Esophagus squamous epithelium (tissue), 5 donors: ENCODE results near the gene SREBF1. TPM values are rescaled to one million over a fixed set of nuclear protein-coding genes. Genes with fewer than 3 reads are reported as not detected.

ENCODE experiments used
- DNase-seq: peaks from one replicate; lab custom pipeline; 2025; lab: John Stamatoyannopoulos, UW
- H3K27ac ChIP-seq, 4 donors: fragments of 200-600 bp; sonication (generic); one replicate each; pipeline ENCODE4 v1.5.1; 2016 to 2019; ENCODE audit warnings: mild to moderate bottlenecking in 1 of 4
- H3K27me3 ChIP-seq, 4 donors: fragments of 200-600 bp; sonication (generic); 1 replicate in 3 of 4; 2 replicates in 1 of 4; pipeline versions ENCODE4 v1.5.1 to v1.6.0; 2017 to 2021; ENCODE audit warnings: antibody characterized with exemption in 1 of 4
- H3K36me3 ChIP-seq, 3 donors: fragments of 200-600 bp; sonication (generic); one replicate each; pipeline ENCODE4 v1.5.1; 2016 to 2019
- H3K4me1 ChIP-seq, 3 donors: fragments of 200-600 bp; sonication (generic); one replicate each; pipeline ENCODE4 v1.5.1; 2017 to 2019
- H3K4me3 ChIP-seq, 4 donors: fragments of 200-600 bp; sonication (generic); 1 replicate in 3 of 4; 2 replicates in 1 of 4; pipeline ENCODE4 v1.5.1; 2016 to 2019; ENCODE audit warnings: mild to moderate bottlenecking in 2 of 4, moderate library complexity in 1 of 4
- H3K9me3 ChIP-seq, 3 donors: fragments of 200-600 bp; sonication (generic); one replicate each; pipeline ENCODE4 v1.5.1; 2016 to 2019
- POLR2A ChIP-seq, 4 donors: fragments of 450-650 bp; IDR thresholded peaks; one replicate each; pipeline ENCODE4 v1.6.1; 2017; ENCODE audit warnings: antibody characterized with exemption in 4 of 4, mild to moderate bottlenecking in 4 of 4, moderate library complexity in 3 of 4
- WGBS, 2 donors: methylation state at CpG; one replicate each; pipeline ENCODE4 v1.1.5; 2018; 5-methylcytosine and 5-hydroxymethylcytosine counted together
- intact Hi-C: fragments of 100-400 bp; cut with DNase I; formaldehyde crosslinking; loops from one replicate; pipeline ENCODE4 v1.15.0; 2022
- total RNA-seq, 4 donors: library from RNA; depleted of rRNA; stranded (reverse); fragments of >200 nt; gene quantifications; one replicate each; pipeline ENCODE4 v1.1.0, GENCODE V29; 2016
- TF ChIP-seq, protein P1 (sequence below), 6 experiments: fragments of 450-650 bp in 4 of 6; fragments of 200-600 bp in 2 of 6; sonication (generic) in 2 of 6; IDR thresholded peaks; one replicate each; pipeline ENCODE4 v1.5.1; 2016 to 2019; ENCODE audit warnings: antibody characterized with exemption in 6 of 6, mild to moderate bottlenecking in 4 of 6, moderate library complexity in 4 of 6
- donor health status: DM: yes; HTN: yes; CAD: no.

Gene SREBF1
- total RNA-seq, 4 donors from 2014 or later, result 55.0 to 137 (median 108) TPM

DNA sequence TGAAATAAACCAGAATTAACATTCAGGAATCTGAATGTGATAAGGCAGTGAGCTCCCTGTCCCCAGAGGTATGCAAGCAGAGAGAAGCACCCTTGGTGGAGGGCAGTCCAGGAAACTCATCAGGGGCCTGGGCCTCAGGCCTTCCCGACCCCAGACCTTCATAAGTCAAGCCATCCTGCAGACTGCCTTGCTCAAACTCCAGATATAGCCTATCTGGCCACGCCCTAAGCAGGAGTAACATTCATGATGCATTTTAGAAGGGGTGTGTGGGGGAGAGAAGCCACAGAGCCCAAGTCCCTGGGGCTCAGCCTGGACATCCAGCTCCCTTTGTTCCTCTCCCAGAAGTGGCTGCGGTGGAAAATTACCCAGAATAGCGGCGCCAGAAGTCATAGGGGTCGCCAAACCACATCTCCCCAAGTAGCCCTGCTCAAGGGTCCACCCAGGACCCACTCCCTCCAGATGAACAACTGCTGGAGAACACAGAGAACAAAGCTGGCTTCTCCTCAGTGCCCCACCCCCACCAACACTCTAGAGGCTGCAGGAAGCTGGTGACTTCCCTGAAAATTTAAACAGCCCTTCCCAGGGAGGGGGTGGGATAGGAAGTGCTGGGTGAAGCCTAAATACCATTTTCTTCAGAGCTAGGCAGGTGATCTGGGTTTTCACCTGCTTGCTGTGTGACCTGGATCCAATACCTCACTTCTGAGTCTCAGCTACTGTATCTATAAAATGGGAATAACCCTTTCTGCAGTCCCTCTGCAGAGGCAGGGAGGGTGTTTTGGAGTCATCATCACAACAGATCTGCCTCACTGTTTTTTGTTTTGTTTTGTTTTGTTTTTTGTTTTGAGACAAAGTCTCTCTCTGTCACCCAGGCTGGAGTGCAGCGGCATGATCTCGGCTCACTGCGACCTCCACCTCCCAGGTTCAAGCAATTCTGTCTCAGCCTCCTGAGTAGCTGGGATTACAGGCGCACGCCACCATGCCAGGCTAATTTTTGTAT lies 1.5 kb upstream of the SREBF1 start:
- intact Hi-C loops, result no loop called here
- 63 to 74% methylated on average over 6 to 10 of the region's 11 CpGs for WGBS, 2 donors
- TF ChIP-seq POLR2A (IDR thresholded peaks at IDR 0.05), result no peak
- TF ChIP-seq, protein P1, sequence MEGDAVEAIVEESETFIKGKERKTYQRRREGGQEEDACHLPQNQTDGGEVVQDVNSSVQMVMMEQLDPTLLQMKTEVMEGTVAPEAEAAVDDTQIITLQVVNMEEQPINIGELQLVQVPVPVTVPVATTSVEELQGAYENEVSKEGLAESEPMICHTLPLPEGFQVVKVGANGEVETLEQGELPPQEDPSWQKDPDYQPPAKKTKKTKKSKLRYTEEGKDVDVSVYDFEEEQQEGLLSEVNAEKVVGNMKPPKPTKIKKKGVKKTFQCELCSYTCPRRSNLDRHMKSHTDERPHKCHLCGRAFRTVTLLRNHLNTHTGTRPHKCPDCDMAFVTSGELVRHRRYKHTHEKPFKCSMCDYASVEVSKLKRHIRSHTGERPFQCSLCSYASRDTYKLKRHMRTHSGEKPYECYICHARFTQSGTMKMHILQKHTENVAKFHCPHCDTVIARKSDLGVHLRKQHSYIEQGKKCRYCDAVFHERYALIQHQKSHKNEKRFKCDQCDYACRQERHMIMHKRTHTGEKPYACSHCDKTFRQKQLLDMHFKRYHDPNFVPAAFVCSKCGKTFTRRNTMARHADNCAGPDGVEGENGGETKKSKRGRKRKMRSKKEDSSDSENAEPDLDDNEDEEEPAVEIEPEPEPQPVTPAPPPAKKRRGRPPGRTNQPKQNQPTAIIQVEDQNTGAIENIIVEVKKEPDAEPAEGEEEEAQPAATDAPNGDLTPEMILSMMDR (IDR thresholded peaks at IDR 0.05), result no peak
- no peak for DNase-seq
- no peak overlapping the region for H3K4me3 ChIP-seq
- no peaks in the 10 kb centered on the region for H3K36me3 ChIP-seq
- no peaks in the 10 kb centered on the region for H3K9me3 ChIP-seq
- H3K4me1 ChIP-seq, result peaks cover 63 to 97% (median 74%) of the 10 kb centered on the region in 3 donors
- H3K27me3 ChIP-seq, result no peaks in the 10 kb centered on the region
- H3K27ac ChIP-seq, result peak overlapping the region; percentile 97 to 100 (median 98)

DNA sequence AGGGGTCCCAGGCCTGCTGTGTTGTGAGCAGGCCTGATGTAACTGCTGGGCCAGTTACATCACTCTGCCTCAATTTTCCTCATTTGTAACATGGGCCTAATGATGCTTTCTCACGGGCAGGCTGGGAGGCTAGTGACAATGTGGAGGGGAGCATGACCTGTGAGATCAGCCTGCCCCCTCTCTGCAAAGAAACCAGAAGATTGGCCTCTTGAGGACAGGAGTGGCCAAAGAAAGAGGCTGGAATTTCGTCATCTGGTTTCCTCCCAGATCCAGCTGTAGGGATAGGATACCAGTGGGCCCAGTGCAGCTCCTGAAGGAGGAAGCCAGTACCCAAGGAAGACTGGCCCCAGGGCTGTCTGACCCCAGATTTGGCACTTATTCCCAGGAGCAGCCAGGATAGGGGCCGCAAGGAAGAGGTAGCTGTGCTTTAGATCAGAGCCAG lies 615 bp upstream of the SREBF1 start:
- Histone ChIP-seq H3K27me3 (no peaks in the 10 kb centered on the region), H3K4me1 (peaks cover 63 to 96% (median 65%) of the 10 kb centered on the region in 3 donors), H3K9me3 (no peaks in the 10 kb centered on the region), H3K27ac (peak overlapping the region; percentile 97 to 100 (median 98)), H3K4me3 (peak overlapping the region in 3 of 4 donors; percentile 70 to 95 (median 95)), H3K36me3 (no peaks in the 10 kb centered on the region)
- TF ChIP-seq, protein P1 (IDR thresholded peaks at IDR 0.05), result no peak
- peak in 1 of 4 donors; percentile 17 for TF ChIP-seq POLR2A (IDR thresholded peaks at IDR 0.05)
- no peak for DNase-seq
- intact Hi-C loops, result no loop called here
- 31% methylated on average over 2 of the region's 3 CpGs; no CpG with 5 or more reads in 1 of the 2 donors for WGBS, 2 donors

DNA sequence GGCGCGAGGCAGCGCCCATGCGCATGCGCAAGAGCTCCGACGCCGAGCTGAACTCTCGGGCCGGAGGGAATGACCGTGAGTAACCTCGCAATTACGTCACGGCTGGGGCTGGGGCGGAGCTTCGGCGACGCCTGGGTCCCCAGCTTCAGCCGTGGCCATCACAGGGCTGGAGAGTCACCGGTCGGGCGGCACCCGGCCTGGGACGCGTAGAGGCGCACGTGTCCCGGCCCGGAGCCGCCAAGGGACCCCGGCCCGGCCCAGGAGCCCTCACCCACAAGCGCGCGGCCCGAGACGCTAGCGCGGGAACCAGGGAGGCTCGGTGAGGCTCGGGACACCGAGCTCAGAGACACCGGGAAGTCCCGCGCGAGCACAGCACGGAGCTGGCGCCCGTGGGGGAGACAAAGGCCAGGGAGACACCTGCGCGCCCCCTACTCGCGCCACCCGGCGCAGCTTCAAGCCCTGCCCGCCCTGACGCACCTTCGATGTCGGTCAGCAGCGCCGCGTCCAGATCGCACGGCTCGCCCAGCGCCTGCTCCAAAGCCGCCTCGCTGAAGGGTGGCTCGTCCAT lies 452 bp downstream of the SREBF1 start:
- intact Hi-C loops, result no loop called here
- Histone ChIP-seq H3K36me3 (no peaks in the 10 kb centered on the region), H3K27me3 (no peaks in the 10 kb centered on the region), H3K27ac (peak overlapping the region; percentile 97 to 100 (median 98)), H3K4me1 (peaks cover 61 to 96% (median 62%) of the 10 kb centered on the region in 3 donors), H3K9me3 (no peaks in the 10 kb centered on the region), H3K4me3 (peak overlapping the region; percentile 70 to 95 (median 85))
- peak in 3 of 4 donors; percentile 97 to 99 (median 98) for TF ChIP-seq POLR2A (IDR thresholded peaks at IDR 0.05)
- TF ChIP-seq, protein P1 (IDR thresholded peaks at IDR 0.05), result no peak
- peak; percentile 62 for DNase-seq
- no CpG with 5 or more reads among the region's 69 CpGs for WGBS, 2 donors

DNA sequence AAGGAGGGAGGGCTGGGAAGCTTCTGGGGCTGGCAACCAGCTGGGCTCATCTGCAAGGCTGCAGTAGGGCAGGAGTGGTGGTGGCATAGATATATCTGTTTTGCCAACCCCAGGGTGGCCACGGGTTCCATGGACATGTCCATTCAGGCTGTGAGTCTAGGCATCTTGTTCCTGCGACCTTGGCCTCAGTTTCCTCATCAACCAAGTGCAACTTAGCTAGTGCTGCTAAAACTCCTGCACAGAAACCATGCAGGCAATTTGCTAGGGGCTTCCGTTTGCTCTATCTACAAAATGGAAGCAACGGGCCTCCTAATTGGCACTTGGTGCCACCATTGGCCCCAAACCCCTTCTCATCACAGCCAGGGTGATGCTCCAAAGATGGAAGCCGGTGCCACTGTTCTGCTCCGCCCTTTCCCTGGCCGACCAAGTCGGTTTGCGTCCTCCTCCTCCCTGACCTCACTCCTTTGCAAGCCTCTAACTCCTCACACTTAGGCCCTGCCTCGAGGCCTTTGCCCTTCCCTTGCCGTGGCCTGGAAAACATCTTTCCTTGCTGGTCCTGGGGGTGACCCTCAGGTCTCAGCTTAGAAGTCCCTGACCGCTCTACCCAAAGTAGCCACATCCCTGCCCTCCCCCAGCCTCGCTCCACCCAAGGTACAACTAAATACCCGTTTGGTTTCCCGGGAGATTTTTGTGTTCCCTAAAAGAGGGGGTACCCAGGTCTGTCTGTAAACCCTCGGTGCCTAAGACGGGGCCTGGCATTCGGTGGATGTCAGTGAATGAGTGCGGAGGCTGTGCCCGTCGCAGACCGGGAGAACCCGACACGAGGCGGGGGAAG lies 1.2 kb downstream of the SREBF1 start:
- H3K27ac ChIP-seq, result peak overlapping the region; percentile 97 to 100 (median 98)

More for the DNA sequence above, 1.2 kb downstream of the SREBF1 start:
- H3K9me3 ChIP-seq, result no peaks in the 10 kb centered on the region
- WGBS, 2 donors, result 48 to 50% methylated on average over 10 to 13 of the region's 25 CpGs
- no peak for DNase-seq
- H3K27me3 ChIP-seq, result no peaks in the 10 kb centered on the region
- H3K4me3 ChIP-seq, result peak overlapping the region; percentile 70 to 95 (median 85)
- TF ChIP-seq, protein P1 (IDR thresholded peaks at IDR 0.05), result peak in 1 of 6 experiments; percentile 28
- no peak for TF ChIP-seq POLR2A (IDR thresholded peaks at IDR 0.05)
- H3K36me3 ChIP-seq, result no peaks in the 10 kb centered on the region
- intact Hi-C loops, result no loop called here
- peaks cover 60 to 96% (median 63%) of the 10 kb centered on the region in 3 donors for H3K4me1 ChIP-seq
